ENCODE measurements around the gene MAST1. TPM values are rescaled to one million over a fixed set of nuclear protein-coding genes. Genes with fewer than 3 reads are reported as not detected.
A peak's percentile ranks its signal among the peaks of the same experiment; 100 is the strongest.
"Not testable (repeated sequence)": the region's sequence is repeated elsewhere in the genome, so short reads cannot be mapped to it uniquely, and the experiment has no call there.

The MAST1 gene
- total RNA-seq, 6 experiments from 2014 or later = 0.09 to 0.34 (median 0.26) TPM; not detected in 3

DNA sequence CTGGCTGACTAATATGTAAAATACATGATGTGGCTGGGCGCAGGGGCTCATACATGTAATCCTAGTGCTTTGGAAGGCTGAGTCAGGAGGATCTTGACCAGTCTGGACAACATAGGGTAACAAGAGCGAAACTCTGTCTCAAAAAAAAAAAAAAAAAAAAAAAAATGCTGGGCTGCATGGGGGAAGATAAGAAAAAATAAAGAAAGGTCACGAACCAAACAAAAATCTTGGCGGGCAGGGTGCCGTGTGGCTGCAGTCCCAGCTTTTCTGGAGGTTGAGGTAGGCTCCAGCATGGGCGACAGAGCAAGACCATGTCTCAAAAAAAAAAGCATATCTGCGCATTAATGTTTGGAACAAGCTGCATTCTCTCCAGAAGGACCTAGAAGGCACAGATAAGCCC is 23.2 kb upstream of the MAST1 start:
- DNase-seq = no peak
- TF ChIP-seq, protein P1, sequence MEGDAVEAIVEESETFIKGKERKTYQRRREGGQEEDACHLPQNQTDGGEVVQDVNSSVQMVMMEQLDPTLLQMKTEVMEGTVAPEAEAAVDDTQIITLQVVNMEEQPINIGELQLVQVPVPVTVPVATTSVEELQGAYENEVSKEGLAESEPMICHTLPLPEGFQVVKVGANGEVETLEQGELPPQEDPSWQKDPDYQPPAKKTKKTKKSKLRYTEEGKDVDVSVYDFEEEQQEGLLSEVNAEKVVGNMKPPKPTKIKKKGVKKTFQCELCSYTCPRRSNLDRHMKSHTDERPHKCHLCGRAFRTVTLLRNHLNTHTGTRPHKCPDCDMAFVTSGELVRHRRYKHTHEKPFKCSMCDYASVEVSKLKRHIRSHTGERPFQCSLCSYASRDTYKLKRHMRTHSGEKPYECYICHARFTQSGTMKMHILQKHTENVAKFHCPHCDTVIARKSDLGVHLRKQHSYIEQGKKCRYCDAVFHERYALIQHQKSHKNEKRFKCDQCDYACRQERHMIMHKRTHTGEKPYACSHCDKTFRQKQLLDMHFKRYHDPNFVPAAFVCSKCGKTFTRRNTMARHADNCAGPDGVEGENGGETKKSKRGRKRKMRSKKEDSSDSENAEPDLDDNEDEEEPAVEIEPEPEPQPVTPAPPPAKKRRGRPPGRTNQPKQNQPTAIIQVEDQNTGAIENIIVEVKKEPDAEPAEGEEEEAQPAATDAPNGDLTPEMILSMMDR (IDR thresholded peaks at IDR 0.05) = no peak
- Mint-ChIP-seq H3K27me3 (ENCODE audit: insufficient read depth) (peaks cover 2% of the 10 kb centered on the region; the same call in 1 of the 2 replicates), H3K4me1 (ENCODE audit: low read depth) (no peaks in the 10 kb centered on the region), H3K36me3 (ENCODE audit: low read depth) (peaks cover 16% of the 10 kb centered on the region; the same call in 1 of the 2 replicates), H3K9me3 (no peaks in the 10 kb centered on the region), H3K27ac (no peak overlapping the region), H3K4me3 (no peak overlapping the region)

DNA sequence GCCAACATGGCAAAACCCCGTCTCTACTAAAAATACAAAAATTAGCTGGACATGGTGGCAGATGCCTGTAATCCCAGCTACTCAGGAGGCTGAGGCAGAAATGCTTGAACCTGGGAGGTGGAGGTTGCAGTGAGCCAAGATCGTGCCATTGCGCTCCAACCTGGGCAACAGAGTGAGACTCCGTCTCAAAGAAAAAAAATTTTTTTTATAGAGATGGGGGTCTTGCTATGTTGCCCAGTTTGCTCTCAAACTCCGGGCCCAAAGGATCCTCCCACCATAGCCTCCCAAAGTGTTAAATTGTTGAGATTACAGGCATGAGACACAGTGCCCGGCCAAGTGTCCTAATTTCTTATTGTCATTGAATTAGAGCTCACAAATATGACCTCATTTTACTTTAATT is 21.1 kb upstream of the MAST1 start:
- peaks cover 22% of the 10 kb centered on the region for H3K36me3 Mint-ChIP-seq (ENCODE audit: low read depth)
- H3K27ac Mint-ChIP-seq; H3K4me1 Mint-ChIP-seq (ENCODE audit: low read depth); H3K9me3 Mint-ChIP-seq; H3K4me3 Mint-ChIP-seq; H3K27me3 Mint-ChIP-seq (ENCODE audit: insufficient read depth); DNase-seq: not testable (repeated sequence)

DNA sequence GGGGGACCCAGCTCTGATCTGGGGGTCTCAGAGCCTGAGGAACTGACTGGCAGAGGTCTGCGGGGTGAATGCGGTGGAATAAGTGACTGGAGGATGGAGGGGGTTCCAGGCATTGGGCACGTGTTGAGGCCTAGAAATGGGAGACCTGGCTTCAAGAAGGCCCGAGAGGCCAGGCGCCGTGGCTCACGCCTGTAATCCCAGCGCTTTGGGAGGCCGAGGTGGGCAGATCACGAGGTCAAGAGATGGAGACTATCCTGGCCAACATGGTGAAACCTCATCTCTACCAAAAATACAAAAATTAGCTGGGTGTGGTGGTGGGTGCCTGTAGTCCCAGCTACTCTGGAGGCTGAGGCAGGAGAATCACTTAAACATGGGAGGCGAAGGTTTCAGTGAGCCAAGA is 20.5 kb upstream of the MAST1 start:
- not testable (repeated sequence) for H3K4me3 Mint-ChIP-seq; H3K4me1 Mint-ChIP-seq (ENCODE audit: low read depth)

DNA sequence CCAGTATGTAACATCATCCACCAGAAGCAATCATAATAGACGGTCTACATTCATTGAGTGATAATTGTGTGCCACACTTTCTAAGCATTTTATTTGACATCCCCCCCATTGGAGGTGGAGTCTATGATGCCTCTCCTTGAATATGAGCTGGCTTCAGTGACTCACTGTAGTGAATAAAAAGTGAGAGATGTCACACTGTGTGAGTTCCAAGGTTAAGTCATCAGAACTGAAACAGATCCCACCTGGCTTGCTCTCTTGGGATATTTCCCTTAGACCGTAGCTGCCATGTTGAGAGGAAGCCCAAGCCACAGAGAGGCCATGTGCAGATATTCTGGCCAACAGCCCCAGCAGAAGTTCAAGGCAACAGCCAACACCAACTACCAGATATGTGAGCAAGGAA is 16.6 kb upstream of the MAST1 start:
- Mint-ChIP-seq H3K4me3 (no peak overlapping the region), H3K27me3 (ENCODE audit: insufficient read depth) (peaks cover 4% of the 10 kb centered on the region), H3K9me3 (0 out of 2 replicates have a peak, but pooled peaks cover 4% of the 10 kb centered on the region), H3K27ac (no peak overlapping the region), H3K36me3 (ENCODE audit: low read depth) (peaks cover 10% of the 10 kb centered on the region), H3K4me1 (ENCODE audit: low read depth) (no peaks in the 10 kb centered on the region)
- TF ChIP-seq, protein P1 (IDR thresholded peaks at IDR 0.05) = no peak
- DNase-seq = no peak

More for the DNA sequence above, 20.5 kb upstream of the MAST1 start:
- H3K36me3 Mint-ChIP-seq (ENCODE audit: low read depth) = peaks cover 22% of the 10 kb centered on the region
- H3K9me3 Mint-ChIP-seq; H3K27ac Mint-ChIP-seq; DNase-seq; H3K27me3 Mint-ChIP-seq (ENCODE audit: insufficient read depth): not testable (repeated sequence)

DNA sequence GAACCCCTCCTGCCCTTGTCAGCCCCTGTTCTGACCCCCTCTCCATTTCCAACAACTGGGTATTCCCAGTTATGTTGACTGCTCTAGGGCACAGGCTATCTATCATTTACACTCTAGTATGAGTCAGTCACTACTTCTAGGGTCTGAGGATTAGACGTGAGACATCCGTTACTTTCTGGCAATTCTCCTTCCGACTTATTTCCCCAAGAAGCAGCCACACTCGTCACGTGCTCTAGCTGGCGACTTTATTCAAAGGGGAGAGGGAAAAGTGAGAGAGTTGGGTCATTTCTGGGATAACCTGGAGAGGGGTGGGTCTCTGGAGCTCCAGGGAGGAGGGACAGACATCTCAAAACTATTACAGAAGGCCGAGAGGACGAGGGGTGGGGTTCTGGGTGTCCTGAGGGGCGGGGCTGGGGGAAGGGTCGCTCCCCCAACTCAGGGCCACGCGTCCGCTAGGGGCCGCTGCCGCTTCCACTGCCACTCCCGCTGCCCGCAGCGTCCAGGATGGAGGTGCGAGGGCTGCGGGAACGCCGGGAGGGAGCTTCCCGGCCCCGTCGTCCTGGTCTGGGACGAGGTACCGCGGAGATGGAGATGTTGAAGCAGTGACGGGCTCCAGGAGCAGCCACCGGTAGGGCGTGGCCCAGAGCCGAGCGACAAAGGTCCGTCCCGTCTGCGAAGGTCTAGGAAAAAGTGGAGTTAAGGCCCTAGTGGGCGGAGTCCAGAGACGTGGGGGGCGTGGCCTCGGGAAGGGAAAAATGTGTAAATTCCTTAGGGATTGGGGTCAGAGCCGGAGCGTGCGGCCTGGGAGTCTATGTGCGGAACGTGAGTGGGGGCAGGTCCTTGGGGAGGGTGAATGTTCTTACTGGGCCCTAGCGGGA is 12.8 kb upstream of the MAST1 start:
- H3K4me1 Mint-ChIP-seq (ENCODE audit: low read depth) = no peaks in the 10 kb centered on the region
- TF ChIP-seq, protein P1 (IDR thresholded peaks at IDR 0.05) = peak; percentile 58
- 0 out of 2 replicates have a peak, but pooled peaks cover 4% of the 10 kb centered on the region for H3K9me3 Mint-ChIP-seq
- DNase-seq = no peak
- H3K27ac Mint-ChIP-seq = no peak overlapping the region
- H3K36me3 Mint-ChIP-seq (ENCODE audit: low read depth) = peaks cover 6% of the 10 kb centered on the region
- no peak overlapping the region for H3K4me3 Mint-ChIP-seq
- peaks cover 6% of the 10 kb centered on the region; the same call in 1 of the 2 replicates for H3K27me3 Mint-ChIP-seq (ENCODE audit: insufficient read depth)

DNA sequence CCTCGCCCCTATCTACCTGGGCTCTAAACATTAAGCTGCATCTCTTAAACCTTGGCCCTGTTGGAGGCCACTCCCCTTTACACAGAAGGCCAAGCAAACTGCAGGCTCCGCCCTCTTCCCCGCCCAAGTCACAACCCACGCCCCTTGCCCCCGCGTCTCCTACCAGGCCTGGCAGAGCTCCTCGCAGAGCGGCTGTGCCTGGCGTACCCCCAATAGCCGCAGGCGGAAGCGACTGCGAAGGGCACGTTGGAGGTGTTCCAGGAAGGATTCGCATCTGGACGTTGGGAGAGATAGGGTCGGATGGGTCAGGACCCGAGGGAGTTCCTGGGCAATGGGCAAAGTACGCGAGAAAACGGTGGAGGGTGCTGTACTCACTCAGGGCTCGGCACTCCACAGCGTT is 9.8 kb upstream of the MAST1 start:
- no peak for DNase-seq
- Mint-ChIP-seq H3K27ac (no peak overlapping the region), H3K36me3 (ENCODE audit: low read depth) (no peaks in the 10 kb centered on the region), H3K27me3 (ENCODE audit: insufficient read depth) (peaks cover 12% of the 10 kb centered on the region), H3K9me3 (no peaks in the 10 kb centered on the region), H3K4me1 (ENCODE audit: low read depth) (peaks cover 6% of the 10 kb centered on the region; the same call in 1 of the 2 replicates), H3K4me3 (no peak overlapping the region)
- TF ChIP-seq, protein P1 (IDR thresholded peaks at IDR 0.05) = no peak
